ENCODE data around the gene APP.

The APP gene

DNA sequence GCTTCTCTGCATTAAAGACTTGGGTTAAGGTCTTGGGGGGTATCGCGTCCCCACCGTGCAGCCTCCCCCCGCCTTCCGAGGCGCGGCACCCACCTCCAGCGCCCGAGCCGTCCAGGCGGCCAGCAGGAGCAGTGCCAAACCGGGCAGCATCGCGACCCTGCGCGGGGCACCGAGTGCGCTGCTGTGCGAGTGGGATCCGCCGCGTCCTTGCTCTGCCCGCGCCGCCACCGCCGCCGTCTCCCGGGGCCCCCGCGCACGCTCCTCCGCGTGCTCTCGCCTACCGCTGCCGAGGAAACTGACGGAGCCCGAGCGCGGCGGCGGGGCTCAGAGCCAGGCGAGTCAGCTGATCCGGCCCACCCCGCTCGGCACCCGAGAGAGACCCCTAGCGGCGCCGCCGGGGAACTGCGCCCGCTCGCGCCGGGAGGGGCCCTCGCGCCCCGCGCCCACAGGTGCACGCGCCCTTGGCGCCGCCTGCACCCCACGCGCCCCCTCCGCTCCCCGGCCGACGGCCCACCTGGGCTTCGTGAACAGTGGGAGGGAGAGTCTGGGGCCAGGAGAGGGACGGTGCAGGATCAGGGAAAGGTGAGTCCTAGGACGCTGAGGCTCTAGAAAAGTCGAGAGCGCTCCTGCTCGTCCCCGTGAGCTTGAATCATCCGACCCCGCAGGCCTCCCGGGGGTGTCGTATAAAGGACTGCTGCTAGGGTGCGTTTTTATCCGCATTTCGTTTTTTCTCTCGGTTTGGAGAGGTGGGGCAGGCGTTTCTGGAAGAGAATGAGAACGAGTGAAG lies at the start of gene APP:
Gene APP (minus strand): TSS at position 300 of the 787 bp plus-strand sequence. CDS start 150 bp downstream, at position 150.
- DNase-seq, result peak; percentile 87

DNA sequence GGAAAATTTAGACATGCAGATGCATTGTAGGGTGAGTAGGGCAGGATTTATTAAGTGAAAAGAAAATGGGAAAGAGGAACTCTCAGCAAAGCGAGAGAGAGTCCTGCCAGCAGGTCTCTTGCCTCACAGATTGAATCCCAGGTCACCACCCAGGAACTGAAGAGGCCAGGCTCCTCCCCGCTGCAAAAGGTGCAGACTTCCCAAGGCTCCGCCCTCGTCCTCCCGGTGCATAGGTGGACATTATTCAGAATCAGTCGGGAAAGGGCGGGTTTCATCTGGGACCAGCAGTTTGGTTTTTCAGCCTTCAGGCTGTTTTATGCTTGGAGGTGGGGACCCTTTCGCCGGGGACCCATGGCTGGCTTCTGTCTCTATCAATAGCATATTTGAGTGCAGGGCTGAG lies 41.6 kb upstream of the APP start:
- no peak for DNase-seq

DNA sequence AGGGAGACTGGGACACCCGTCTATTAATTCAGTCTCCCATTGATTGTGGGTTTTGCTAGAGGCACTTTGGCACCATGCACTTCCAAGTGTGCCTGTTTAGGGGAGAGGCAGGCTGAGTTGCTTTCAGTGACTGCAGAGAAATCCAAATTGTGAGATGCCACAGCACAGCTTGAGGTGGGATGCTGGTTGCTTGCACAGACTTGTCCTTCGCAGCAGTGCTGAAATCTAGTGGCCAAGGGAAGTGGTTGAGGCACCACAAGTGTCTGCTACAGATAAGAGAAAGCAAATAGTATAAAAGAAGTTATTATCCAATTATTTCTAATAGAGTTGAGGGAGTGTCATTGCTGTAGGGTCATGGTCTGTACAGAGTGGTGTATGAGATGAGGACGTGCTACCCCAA lies 40.0 kb upstream of the APP start:
- DNase-seq, result no peak

DNA sequence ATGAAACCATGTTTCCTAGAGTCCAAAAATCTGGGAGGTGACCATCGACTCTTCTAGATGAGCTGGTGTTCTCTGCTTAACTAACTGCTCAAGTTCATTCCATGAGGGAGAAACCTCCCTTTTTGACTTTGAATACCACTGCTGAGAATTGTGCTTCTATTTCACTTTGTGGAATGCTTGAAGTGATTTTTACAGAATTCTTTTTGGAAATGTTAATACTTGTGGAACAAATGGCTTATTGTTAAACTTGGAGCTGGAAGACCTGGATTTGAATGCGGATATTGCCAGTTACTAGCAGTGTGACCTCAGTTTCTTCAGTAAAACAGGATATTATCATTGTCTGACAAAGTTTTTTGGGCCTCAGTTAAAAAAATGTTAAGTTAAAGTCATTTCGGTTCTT lies 36.5 kb upstream of the APP start:
- no peak for DNase-seq

DNA sequence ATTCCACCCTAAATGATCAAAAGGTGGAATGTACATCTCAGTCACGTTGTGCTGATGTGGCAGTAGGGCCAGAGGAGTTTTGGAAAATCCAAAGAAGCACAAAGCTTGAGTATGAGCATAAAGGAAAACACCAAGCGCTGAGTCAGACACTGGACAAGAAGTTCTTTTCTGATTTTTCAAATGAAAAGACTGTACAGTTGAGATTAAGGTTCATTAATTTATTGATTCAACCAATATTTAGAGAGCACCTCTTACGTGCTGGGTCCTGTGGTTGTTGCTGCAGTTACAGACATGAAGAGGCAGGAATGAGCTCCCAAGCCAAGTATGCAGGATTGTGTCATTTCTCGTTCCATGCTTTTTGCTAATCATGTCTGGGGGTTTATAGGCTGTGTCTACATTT lies 28.9 kb upstream of the APP start:
- DNase-seq, result no peak

DNA sequence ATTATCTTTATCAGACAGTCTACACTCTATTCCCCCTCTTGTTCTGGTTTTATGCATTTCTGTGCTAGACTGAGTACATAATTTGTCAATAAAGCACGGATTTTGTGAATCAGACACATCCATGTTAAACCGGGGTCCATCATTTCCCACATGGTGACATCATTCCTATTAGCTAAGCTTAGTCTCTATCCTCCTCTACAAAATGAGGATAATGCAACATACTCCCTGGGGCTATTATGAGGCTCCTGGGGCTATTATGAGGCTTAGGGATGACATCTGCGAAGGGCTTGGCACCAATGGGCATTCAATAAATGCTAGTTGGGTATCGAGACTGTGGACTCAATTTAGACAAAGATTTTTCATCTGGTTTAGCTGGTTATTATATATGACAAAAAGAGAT lies 25.1 kb upstream of the APP start:
- DNase-seq, result no peak

DNA sequence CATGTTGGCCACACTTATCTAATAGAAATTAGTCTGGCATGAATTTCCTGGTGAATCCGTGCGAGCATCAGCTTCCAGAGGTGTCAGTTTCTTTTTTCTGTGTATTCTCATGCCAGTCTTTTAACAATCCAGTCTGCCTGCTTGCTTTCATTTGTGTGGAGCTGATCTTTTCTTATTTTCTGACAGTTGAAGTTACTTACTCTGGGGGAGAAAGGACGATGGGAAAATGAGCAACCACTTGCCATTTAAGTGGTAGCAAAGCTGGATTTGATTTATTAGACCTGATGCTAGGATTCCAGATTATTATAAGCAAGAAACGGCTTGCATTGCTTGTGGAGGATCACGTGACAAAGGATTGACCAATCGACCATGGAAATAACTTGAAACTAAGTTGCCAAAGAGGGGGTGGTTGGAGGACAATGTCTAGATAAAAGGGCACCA lies 24.3 kb upstream of the APP start:
- no peak for DNase-seq

DNA sequence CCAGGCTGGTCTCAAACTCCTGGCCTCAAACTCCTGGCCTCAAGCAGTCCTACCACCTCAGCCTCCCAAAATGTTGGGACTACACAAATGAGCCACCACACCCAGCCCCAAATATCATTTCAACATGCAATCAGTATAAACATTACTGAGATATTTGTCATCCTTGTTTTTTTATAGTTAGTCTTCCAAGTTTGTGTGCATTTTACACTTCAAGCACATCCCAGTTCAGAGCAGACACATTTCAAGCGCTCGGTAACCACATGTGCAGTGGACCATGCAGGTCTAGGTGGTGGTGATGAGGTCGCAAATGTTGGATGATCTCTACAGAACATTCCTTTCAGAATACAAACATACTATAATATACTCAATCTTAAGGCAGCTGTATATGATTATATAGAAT lies 23.8 kb upstream of the APP start:
- DNase-seq, result no peak

DNA sequence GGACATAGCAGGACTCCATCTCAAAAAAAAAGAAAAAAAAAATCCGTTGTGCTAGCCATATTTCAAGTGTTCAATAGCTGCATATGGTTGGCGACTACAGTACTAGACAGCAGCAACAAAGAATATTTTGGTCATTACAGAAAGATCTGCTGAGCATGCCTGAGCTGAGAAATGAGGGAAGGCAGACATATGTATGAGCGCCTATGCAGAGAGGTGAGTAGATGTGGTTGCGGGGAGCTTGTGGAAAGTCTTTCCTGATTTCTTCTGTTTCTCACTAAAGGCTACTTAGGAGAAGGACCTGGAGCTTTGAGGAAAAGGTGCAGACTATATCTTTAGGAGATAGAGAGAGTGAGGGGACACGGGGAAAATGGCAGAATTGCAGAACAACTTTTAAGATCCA lies 21.0 kb upstream of the APP start:
- DNase-seq, result no peak

DNA sequence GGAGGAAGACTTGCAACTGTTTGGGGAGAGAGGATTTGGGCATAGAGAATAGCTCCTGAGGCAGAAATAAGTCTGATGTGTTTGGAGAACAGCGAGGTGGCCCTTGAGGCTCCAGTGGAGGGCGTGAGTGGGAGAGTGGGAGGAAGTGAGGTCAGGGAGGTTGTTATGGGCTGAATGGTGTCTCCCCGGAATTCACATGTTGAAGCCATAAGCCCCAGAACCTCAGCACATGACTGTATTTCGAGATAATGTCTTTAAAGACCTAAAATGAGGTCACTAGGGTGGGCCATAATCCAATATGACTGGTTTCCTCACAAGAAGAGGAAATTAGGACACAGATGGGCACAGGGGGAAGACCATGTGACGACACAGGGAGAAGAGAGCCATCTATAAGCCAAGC lies 17.9 kb upstream of the APP start:
- no peak for DNase-seq

DNA sequence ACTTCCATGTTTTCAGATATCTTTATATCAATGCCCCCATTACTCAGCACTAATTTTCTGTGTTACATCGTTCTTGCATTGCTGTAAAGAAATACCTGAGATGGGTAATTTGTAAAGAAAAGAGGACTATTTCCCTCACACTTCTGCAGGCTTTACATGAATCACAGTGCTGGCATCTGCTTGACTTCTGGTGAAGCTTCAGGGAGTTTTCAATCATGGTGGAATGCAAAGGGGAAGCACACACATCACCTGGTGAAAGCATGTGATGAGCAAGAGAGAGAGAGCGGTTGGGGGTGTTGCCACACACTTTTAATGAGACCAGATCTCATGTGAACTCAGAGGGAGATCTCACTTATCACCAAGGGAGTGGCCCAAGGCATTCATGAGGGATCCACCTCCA lies 14.9 kb upstream of the APP start:
- no peak for DNase-seq

DNA sequence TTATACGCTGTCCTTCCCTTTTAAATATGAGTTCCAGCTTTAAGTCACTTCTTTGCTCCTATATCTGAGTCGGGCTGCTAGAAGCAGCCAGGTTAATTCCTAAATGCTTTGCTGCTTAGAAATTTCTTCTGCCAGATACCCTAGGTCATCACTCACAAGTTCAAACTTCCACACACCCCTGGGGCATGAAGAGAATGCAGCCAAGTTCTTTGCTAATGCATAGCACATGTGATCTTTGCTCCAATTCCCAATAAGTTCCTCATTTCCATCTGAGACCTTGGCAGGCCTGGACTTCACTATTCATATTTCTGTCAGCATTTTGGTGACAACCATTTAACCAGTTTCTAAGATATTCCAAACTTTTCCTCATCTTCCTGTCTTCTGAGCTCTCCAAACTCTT lies 14.5 kb upstream of the APP start:
- DNase-seq, result no peak

DNA sequence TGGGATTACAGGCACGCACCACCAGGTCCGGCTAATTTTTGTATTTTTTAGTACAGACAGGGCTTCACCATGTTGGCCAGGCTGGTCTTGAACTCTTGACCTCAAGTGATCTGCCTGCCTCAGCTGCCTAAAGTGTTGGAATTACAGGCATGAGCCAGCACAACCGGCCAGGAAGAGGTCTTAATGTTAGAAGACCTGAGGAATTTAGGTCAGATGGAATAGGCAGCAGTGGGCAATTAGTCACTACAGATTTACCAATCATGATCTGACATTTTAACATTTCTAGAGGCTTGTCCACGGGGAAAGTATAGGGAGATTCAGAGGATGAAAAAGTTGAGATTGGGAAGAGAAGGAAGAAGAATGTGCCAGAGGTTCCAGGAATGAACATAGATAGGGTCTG lies 8.9 kb upstream of the APP start:
- no peak for DNase-seq

DNA sequence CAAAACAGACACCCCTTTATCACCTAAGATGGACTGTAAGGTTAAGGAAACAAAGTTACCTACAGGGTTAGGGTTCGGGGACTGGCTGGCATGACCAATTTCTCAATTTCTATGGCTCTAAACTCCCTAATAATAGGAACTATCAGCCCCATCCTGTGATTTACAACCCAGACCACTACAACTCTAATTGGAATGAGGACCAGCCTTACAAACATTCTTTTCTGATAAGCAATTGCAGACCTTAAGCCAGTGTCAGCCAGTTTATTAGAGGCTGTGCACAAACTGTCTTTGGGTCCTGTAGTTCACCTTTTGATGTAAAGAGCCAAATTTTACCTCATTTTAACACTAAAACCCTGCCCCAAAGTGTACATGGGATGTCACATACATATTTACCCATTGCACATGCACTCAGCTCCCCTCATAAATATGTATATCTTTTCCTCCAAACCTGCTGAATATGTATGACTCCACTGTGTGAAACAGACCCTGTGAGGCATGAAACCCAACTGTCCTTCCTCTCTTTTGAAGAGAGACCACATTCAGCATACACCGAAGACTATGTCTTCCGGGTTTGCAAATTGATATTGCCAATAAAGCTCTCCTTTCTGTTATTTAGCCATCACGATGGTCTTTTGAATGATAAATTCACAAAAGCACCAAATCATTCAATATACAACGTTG lies 7.3 kb upstream of the APP start:
- DNase-seq, result no peak

DNA sequence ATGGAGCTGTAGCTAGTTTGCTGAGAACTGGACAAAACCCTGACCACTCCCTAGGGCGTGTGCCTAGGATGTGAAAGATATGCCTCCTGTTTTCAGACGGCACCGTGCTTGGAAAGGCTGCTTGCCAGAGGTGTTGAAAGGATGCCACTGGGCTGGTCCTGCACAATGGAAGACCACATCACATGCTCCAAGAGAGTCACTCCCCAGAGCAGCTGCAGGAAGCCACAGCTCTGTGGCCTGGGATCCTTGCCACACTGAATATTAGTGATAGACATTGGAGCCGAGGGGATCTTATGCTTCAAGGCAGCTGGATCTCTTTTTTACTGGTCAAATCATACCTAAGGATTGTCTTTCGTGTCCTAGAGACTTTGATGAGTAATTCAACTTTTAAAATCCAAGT lies 6.6 kb upstream of the APP start:
- no peak for DNase-seq

DNA sequence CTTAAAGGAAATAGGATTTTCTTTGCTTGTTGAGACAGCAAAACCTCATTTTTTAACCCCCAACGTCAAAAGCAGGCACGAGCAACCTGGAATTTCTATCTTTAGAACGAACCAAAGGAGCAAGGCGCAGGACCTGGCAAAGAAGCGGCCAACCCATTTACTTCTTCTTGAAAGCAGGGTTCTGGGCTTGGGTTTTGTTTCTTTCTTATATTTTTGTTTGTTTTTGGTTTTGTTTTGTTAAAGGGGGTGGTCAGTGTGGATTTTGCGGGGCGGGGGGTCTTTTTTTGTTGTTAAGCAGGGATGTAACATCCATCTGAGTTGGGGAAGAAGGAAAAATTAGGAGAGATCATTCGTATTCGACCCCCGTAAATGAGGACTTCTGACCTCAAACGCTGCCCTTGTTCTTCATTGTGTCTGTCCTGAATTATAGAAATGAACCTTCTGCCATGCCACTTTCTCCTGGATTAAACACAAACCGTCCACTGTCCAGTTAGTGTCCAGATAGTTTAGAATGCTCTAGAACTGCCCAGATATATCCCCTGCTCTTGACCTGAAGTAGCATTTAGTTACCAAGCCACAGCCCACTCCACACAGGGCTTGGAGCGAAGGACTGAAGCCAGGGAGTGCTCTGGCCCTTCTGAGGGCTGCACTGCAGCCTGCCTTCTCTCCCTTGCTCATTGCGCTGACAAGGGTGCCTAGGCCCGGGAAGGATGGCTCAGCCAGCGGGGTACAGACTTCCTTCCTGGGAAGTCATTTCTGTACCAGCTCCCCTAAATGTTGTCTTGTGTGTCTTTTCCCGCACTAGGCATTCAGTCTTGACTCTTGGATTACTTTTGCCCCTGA lies 909 bp upstream of the APP start:
- no peak for DNase-seq

DNA sequence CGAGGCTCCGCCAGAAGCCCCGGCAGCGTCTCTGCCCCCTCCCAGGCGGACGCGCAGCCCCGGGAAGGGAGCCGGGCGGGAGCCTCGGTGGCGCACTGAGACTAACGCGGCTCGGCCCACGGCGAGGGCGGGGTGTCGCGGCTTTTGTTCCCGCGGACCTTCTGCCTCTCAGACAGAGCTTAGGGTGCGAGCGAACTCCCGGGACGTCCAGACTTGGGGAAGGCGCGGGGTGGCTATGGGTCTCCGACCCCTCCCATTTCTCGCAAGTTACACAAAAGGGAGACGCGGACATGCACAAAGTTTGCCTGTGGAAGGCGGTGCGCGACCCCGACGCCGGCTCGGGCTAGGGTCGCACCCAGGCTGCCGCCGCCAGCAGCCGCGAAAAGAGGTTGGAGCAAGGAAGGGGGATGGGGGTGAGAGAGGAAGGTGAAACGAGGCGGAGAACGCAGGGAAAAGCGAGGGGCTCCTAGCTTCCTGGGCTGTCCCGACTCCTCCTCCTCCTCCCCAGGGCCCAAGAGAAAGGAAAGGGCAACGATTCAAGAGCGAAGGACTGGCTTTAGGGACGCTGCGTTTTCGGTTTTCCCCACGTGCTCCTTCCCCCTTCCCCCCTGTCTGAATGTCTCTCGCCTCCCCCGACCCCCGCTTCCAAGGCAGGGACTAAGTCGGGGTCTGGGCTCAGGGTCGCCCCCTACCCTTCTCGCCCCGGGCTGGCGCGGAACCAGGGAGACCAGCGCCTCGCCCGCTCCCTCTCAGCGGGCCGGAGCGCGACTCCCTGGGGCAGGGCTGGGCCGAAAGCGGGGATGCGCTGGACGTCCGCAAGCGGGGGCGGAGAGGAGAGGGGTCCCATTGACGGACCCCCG lies 729 bp downstream of the APP start:
- peak; percentile 21 for DNase-seq

DNA sequence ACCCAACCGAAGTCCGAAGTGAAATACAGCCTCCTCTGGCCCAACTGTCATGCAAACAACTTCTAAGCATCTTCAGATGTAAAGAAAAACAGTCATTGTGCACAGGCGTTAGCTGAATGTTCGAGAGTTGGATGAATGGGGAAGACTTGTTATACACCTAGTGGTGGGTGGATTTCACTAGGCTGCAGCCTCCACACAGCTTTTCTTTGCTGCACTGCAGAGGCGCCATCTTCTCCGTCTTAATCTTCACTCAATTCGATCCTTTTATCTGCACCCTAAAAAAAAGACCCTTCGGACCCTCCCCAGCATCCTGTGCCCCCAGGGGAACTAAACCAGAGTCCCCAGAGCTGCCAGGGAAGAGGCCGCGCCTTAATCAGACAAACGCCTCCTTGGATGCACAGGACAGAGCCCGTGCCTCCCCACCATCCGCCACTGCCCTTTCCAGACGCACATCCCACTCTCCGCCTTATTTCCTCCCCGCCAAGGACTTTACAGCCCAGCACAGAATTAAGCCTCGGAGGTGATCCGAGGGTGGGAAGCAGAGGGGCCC lies 1.4 kb downstream of the APP start:
- DNase-seq, result peak; percentile 50

DNA sequence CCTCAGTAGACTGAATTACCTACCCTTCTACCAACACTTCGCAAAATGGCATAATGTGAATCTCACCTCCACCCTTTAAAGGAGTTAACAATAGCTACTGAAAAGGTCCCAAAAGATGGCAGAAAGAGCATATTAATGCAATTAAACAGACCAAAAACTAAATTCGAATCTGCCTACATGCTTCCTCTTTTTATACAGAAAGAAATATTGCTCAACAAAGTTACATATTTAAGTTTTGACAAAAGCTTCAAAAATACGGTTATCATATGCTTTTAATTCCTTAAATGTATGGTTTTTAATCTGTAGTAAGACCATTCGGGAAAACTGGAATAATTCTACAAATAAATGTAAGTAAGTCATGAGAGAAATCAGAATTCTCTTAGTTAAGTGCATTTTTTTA lies 2.2 kb downstream of the APP start:
- DNase-seq, result no peak

DNA sequence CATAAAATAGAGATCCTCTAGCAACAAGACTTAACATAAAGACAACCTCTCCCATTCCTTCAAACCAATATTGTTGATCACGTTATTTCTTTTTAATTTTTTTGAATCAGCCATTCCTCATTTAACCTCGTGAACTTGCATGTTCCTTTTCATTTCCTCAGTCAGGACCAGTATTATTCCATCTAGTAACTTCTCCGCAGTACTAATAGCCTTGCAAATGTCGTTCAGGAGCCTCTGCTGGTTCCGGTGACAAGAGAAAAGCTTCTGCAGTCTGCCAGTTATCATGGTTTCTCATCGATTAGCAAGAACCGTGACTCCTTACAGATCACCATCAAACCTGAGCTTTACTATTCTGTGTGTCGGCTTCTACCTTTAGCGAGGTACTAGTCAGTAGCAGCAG lies 3.0 kb downstream of the APP start:
- DNase-seq, result no peak

DNA sequence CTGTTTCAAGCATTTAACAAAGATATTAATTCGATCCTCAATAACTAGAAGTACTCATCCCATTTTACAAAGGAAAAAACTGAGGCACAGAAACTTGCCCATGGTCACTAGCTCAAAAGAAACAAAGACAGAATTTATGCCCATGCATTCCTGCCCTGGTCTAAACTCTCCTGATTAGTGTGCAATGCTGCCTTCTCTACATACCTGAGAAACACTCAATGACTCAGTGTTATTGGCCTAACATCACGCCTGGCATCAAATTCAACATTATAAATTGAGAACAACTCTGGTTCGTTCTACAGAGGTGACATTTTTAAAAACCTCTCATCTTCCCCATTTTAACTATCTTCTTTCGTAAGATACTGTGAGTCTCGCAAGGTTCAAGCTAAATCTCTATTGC lies 5.2 kb downstream of the APP start:
- DNase-seq, result no peak

DNA sequence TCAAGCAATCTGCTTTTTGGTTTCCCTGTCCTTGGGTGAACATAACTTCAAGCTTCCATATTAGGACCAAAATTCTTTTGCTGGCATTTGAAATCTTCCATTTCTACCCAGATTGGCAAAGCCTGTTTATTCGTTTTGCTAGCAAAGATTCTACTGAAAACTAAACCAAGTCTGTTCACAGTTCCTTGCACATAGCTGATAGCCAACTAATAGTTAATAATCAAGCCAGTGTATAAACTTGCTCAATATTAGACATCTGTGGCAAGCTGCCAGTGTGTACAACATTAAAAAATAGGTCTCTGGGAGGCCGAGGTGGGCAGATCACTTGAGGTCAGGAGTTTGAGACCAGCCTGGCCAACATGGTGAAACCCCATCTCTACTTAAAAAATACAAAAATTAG lies 6.3 kb downstream of the APP start:
- DNase-seq, result no peak

DNA sequence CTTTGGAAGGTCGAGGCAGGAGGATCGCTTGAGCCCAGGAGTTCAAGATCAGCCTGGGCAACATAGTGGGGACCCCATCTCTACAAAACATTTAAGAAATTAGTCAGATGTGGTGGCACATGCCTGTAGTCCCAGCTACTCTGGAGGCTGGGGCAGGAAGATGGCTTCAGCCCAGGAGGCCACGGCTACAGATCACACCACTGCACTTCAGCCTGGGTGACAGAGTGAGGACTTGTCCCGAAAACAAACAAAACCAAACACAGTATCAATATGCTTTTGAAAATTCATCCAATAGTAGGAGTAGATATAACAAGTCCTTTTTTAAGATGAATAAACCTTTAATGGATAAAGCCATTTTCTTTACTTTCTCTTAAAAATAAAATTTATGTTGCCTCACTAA lies 8.5 kb downstream of the APP start:
- no peak for DNase-seq
